ENCODE results near the gene ZSWIM6.

Gene ZSWIM6

DNA sequence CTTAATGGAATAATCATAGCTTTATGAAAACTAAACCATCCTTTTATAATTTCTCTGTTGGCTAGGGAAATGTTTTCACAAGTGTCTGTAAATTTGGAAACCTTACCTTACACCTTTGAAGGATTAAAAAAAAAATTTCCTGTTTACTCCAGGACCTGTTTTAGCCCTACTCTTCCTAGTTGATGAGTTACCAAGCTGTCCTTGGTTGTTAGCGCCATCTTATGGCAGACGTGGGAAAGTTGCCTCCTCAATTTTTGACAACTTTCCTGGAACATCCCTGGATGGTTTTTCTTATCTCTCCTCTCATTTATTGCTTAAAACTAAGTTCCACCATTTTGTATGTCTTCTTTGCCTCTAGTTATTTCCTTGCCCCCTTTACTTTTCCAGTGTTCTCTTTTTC lies 25.7 kb downstream of the ZSWIM6 start:
- in situ Hi-C loops (cut with HindIII; ENCODE audit: low sequenced_read_pairs), result no loop called here

DNA sequence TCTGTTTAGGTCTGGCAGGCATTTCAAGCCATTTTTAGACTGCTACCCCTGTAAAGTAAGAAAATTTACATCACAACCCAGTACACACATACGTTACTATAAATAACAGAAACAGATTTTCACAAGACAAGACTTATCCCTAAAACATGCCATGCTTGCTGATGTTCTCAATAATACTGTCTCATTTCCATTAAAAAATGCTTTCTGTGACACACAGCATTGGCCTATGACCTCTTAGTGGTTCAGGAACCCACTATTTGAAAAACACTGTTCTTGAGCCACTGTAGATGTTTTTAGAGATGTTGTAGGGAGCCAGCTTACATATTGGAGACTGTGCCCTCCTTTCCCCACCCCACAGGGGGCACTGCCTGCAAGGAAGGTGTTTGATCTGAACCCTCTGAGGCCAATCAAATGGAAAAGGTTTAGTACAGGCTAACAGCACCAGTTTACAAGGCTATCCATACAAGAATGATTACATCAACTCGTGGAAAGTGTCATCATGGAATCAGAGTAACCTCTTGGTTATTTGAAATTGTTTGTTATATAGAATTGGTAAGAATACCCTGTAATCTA lies 30.8 kb downstream of the ZSWIM6 start:
- in situ Hi-C loops (cut with HindIII; ENCODE audit: low sequenced_read_pairs), result no loop called here

DNA sequence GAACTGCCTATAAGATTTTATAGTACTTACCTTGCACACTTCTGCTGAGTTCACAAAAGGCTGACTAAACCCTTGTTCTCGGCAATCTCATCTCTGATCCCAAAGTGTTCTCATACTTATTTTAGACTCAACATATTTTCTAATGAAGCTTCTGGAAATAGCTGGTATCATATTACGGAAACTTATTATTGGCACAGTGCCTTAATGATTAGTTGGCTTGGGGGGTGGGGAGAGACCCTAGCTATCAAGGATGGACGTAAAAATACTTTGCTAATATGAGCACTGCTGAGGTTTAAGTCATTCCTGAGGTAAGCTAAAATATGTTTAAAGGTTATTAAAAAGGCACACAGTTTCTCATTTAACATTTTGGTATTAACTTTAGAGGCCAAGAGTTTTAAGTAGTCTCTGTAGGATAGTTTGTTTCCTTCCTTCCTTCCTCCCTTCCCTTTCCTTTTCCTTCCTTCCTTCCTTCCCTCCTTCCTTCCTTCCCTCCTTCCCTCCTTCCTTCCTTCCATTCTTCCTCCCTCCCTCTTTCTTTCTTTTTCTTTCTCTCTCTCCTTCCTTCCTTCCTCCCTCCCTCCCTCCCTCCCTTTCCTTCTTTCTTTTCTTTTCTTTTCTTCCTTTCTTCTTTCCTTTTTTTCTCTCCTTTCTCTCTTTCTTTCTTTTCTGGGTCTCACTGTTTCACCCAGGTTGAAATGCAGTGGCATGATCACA lies 31.5 kb downstream of the ZSWIM6 start:
- in situ Hi-C loops (cut with HindIII; ENCODE audit: low sequenced_read_pairs), result no loop called here

DNA sequence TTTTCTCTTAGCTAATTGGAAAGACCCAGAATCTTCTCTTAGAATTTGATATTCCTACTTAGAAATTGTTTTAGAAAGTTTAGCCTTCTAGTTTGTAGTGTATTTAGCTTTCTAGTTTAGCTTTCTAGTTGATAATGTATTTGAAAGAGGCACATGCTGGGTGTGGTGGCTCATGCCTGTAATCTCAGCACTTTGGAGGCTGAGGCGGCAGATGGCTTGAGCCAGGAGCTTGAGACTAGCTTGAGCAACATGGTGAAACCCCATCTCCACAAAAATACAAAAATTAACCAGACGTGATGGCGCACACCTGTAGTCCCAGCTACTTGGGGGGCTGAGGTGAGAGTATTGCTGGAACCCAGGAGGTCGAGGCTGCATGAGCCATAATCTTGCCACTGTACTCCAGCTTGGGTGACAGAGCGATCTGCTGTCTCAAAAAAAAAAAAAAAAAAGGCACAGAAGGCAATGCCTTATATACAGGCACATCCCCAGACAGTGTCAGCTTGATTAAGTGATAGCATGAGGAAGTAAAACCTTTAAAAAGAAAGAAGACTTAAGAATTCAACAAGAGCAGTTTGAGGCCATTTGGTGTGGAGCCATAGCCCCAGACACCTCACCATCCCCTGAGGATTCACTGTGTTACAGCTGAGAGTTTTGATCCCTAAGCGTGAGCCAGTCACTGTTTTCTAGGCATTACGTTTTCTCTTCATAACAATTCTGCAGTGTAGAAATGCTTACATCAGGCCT lies 34.6 kb downstream of the ZSWIM6 start:
- in situ Hi-C loops (cut with HindIII; ENCODE audit: low sequenced_read_pairs), result no loop called here

DNA sequence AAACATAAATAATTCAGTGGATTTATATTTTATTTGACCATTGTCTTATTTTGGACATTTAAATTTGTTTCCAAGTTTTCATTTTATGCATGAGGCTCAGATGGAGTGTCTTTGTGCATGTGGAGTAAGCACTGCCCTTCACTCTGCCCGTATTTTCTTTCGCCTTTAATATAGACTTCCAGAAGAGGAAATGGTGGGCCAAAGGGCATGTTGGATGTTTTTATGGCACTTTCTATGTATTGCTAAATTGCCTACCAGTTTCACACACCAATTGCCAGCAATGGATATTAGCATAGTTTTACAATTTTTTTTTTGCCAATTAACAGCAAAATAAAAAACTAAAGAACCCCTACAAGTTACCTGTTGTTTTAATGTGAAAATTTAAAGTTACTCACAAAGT lies 38.4 kb downstream of the ZSWIM6 start:
- in situ Hi-C loops (cut with HindIII; ENCODE audit: low sequenced_read_pairs), result no loop called here

DNA sequence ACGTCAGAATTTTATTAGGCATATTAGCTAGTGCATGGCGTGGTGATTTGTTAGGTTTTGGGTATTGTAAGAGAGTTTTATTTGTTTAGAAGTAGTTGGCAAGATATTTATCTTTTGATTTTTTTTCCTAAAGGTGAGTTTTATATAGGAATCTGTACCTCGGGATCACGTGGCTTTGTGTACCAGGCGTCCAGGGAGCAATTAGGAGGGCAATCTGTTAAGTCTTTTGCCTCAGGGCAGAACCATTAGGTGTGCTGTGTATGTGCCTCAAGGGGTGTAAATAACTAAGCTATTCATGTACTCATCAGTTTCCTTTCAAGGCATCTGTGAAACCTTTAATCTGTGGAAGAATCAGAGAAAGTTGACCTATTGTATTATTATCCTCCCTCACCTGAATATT lies 39.4 kb downstream of the ZSWIM6 start:
- in situ Hi-C loops (cut with HindIII; ENCODE audit: low sequenced_read_pairs), result no loop called here

DNA sequence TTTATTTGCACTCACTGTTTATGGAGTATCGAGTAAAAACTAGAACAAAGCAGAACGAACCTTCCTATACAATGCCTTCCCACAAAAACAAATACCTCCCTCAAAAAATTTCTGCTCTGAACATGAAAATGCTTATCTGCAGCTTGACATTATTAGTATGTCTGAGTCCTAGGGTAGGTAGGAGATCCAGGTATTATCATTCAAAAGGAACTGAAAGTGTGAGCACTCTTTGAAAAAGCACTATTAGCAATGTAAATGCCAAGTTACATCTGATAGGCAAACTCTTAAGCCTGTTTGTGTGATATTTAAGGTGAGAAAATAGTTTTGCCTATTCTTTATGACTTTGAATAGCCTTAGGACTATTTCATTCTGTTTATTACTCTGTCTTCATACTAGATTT lies 47.6 kb downstream of the ZSWIM6 start:
- in situ Hi-C loops (cut with HindIII; ENCODE audit: low sequenced_read_pairs), result no loop called here

DNA sequence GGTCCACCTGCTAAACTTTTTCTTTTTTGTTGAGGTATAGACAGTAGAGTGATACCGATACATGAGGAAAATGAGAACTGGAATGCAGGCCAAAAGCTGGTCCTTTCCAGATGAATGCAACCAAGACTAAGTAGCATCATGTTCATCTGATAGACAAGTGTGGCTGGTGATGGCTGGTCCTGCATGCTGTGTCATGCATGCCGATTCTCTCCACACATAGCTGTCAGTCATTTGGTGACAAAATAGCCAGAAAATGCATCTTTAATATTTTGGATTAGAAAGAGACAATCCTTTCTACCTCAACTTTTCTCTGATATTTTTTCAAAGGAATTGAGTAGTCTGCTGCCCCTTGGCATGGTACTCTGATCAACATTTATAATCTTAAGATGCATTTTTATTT lies 49.9 kb downstream of the ZSWIM6 start:
- in situ Hi-C loops (cut with HindIII; ENCODE audit: low sequenced_read_pairs), result no loop called here

DNA sequence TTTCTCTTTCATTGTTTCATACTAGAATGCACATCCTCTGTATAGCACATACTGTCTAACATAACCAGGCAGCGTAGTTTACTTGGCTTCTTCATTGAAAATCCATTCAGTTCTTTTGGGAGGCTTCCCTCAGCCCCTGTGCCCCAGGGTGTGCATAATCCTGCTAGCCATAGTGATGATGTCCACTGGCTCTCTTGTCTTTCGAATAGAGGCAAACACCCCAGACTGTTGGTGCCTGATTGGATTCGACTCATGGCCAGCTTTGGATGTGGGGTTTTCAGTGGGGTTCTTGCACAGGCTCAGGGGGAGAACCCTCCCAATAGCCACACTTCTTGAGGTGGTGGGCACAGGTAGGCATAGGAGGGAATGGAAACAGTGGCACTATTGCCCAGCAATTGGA lies 53.6 kb downstream of the ZSWIM6 start:
- in situ Hi-C loops (cut with HindIII; ENCODE audit: low sequenced_read_pairs), result no loop called here

DNA sequence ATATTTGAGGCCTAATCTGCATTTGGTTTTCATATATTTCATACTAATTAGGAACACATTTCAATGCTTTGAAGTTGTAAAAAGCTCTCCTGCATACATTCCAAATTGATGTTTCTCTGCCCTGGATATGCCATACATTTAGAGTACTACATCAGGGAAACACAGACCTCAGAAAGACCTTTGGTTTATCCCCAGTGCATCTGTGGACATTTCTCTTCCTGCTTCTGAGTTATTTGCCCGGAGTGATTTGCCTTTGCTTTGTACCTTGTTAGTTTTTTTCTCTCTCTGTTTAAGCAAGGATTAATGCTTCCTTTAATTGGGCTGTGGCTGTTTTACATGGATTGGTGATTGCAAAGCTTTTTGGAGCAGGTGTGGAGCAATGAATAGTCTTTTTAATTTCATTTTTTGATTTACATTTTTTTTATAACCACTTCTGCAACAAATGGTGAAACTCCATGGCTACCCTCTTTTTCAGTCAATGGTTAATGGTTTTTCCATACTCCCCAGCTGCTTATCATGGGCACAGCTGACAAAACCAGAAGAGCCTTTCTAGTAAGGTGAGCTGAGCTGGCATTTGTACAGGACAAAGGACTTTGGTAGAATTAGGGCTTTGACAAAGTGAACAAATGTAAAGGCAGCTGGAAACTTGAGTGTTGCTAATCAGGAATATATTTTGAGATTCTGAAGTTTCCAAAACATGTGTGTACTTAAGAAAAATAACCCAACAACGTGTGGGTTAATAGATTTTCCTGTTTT lies 54.2 kb downstream of the ZSWIM6 start:
- in situ Hi-C loops (cut with HindIII; ENCODE audit: low sequenced_read_pairs), result no loop called here

DNA sequence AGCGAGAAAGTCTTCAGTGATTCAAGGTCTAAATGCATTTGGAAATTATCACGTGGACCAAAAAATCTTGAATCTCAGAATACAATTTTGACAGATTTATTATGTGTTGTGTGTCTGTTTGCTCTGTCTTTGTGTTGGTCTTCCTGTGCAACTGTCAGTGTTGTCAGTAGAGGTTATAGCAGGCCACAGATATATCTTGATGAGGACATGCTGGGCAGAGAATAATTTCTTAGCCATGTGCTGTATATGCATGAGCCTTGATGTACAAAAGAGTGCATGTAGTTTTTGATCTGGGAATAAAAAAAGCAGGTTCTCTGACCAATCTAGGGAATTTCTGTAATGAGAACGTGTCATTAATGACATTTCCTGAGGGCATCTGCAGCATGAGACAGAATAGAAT lies 57.6 kb downstream of the ZSWIM6 start:
- in situ Hi-C loops (cut with HindIII; ENCODE audit: low sequenced_read_pairs), result no loop called here

DNA sequence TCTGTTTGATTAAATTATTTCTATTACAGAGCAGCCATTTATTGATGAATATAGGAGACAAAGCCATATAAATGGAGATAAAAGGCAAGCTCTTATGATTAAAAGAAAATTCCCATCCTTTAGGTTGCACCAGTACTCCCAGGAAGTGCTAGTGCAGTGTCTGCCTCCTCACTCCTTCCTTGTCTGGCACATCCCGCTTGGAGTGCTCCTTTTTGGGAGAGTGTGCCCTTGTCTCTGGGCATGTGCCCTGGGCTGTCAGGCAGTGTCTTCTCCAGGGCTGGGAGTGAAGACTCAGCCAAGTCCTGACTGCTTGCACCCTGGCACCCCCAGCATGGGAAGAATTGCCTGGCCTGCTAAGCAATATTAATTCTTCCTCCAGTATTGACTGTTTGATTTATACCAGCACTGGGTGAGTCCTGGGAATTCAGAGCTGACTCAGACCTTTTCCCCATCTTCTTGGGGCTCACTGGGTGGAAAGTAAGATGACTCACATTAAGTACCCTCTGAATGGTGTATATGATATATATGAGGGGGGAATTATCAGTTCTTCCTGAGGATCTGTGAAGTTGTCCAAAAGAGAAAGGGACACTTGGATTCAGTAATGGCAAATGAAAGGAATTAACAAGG lies 62.1 kb downstream of the ZSWIM6 start:
- in situ Hi-C loops (cut with HindIII; ENCODE audit: low sequenced_read_pairs), result no loop called here

DNA sequence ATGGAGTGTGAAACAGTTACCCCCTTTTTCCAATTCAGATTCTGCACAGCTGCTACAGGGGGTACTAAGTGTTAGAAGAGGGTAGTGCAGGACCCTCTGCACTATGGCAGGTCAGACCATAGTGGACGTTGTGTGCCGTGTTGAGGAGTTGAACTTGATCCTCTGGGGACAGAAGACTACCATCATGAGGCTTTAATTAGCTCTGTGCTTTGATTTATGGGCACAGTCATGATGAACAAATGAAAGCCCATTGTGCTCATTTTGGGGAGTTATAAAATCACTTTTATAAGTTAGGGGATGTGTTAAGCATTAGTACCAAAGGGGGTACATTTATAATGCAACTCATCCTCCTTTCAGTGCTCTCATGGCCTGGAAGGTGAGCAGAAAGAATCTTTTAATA lies 62.7 kb downstream of the ZSWIM6 start:
- in situ Hi-C loops (cut with HindIII; ENCODE audit: low sequenced_read_pairs), result no loop called here

DNA sequence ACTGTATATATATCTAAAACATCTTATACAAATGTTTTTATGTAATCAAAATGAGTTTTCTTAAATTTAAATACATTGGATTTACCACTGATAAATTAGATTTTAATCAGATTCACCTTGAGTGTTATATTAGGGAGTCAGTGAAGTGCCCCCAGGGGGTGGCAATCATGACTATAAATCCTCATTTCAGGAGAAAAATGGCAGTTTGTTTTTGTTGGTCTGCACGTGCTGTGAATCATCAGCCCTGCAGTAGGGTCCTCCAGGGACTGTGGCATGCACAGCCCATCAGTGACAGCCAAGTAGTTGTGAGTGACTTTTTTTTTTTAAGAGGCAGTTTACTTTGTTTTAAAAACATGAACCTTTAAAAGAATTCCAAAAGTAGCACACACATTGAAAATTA lies 65.2 kb downstream of the ZSWIM6 start:
- in situ Hi-C loops (cut with HindIII; ENCODE audit: low sequenced_read_pairs), result no loop called here

DNA sequence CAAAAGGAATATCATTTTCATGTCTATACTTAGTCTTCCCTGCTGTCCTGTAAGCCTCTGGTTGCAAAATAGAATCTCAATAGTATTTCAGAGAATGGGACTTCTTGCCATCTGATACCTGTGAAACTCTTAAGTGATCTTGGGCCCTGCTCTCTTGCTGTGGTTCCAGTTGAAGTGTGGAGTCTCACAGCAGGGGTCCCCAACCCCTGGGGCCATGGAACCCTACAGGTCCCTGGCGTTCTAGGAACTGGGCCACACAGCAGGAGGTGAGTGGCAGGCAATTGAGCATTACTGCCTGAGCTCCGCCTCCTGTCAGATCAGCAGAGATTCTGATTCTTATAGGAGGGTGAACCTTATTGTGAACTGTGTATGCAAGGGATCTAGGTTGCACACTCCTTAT lies 65.9 kb downstream of the ZSWIM6 start:
- in situ Hi-C loops (cut with HindIII; ENCODE audit: low sequenced_read_pairs), result no loop called here

DNA sequence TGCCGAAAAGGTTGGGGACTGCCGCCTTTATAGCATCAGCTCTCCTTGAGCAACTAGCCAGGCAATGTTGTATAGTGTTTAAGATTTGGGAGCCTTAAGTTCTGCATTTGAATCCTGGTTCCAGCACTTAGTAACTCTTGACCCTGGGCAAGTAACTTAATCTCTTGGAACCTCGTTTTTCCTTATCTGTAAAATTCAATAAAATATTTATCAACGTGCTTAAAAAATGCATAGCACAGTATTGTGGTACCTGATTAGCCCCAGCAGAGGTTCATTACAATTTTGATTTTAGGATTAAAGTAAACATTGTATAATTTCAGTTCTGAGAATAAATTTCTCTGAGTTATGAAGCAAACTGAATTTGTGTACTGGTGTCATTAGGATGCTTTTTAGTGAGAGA lies 66.4 kb downstream of the ZSWIM6 start:
- in situ Hi-C loops (cut with HindIII; ENCODE audit: low sequenced_read_pairs), result no loop called here

DNA sequence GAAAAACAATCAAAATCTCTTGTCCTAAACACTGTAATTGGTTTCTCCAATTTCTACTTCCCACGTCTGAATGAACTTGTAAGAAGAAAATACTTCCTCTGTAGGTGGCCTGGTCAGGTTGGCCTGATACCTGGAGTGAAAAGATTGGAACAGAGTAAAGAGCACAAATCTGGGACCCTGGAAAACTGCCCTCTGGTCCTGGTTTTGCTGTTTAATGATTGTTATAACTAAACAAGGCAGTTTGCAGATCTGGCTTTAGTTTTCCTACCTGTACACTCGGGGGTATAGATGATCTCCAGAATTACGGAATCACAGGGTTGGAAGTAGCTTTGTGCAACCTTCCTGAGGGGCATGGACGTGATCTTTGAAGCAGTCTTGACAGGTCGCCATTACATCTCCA lies 67.6 kb downstream of the ZSWIM6 start:
- in situ Hi-C loops (cut with HindIII; ENCODE audit: low sequenced_read_pairs), result no loop called here

DNA sequence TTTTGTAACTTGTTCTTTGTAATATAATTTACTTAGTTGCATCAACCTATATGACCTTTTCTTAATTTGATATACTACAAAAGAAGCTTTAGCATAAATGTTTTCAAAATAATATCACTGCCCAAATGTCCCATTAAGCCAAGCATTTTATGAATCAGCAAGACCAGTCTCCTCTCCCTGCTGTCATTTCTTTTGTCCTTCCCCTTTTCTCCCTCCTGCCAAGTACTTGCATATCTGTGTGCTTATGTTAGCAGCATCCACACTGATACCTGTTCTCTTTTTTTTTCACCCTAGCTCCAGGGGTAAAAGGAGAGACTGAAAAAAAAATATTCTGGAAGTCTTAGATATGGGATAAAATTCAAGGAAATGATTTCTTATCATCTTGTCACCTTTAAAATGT lies 69.7 kb downstream of the ZSWIM6 start:
- in situ Hi-C loops (cut with HindIII; ENCODE audit: low sequenced_read_pairs), result no loop called here

DNA sequence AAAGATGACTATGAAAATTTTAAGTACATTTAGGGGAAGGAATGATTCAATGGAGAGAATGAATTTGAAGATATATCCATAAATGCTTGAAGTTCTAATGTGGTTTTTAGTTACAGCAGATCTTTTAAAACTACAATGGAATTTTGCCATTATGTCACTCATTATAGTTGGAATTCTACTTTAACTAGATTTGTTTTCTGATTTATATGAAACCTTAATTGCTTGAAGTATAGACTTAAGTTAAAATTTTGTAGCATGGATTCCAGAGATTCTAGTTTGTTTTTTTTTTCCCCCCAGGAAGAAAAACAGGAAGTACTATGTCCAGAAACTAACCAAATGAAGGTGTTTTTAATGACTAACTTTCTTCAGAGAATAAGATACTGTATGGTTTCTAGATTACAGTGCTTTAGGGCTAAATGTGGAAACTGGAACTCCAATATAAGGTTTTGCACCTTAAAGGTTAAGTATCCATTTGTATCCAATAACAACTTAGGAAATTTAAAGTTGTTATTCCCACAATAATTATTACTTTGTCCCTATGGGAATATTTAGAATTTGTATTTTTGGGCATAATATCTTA lies 70.3 kb downstream of the ZSWIM6 start:
- in situ Hi-C loops (cut with HindIII; ENCODE audit: low sequenced_read_pairs), result no loop called here

DNA sequence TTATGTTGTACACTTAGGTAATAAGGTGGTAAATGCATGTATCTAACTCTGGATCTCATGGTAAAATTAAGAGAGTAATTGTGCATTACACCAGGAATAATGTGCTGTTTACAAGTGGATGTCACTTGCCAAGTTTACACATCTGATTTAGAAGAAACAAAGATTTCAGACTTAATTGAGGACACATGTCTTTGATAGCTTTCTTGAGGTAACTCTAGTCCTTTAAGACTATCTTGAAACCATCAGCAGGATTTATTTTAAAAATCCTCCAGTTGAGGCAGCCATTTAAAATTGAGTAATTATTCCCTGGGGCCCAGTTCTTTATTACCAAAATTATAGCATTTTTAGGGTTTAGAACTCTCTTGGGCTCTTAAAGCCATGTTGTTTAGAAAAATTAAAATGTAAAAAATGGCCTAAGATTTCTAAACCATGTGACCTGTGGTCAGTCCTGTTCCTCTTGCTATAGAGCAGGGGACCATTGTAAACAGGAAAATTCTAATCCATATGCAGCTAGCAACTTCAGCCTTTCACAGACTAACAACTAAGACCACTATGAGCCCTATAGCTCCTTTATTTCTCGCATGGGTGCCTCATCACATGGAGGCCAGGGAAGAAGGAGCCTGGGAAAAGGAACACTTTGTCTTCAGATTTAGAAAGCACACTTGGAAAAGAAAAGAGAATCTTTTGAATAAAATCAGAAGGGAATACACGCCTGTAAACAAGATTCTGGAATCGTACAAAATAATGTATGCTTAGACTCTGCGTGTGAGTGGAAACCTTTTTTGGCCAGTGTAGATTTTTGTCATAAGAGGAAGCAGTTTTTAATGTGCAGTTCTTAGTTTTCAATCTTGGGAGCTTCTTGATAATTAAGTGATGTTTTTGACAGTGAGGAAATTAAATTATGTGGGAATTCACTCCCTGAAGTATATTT lies 71.2 kb downstream of the ZSWIM6 start:
- in situ Hi-C loops (cut with HindIII; ENCODE audit: low sequenced_read_pairs), result no loop called here
